GM23338 (cell line): Measurements from ENCODE around the gene RAC3. TPM values are rescaled to one million over a fixed set of nuclear protein-coding genes. Genes with fewer than 3 reads are reported as not detected.

Experiments
- ATAC-seq: fragments of 200-7000 bp; cut with Tn5 transposase; 3 replicates; pipeline ENCODE4 v1.9.1; 2020
- DNase-seq: peaks from one replicate; pipeline ENCODE4 v3.0.0-alpha.2; 2015; ENCODE audit warnings: low spot score
- H2AFZ ChIP-seq: fragments of 200-600 bp; sonication (generic); 2 replicates; pipeline ENCODE4 v1.8.0; 2016; ENCODE audit warnings: antibody characterized with exemption, mild to moderate bottlenecking, moderate library complexity
- H3F3A ChIP-seq: fragments of 200-600 bp; sonication (generic); replicated peaks from 2 replicates; pipeline ENCODE4 v1.8.0; 2017; ENCODE audit warnings: antibody characterized with exemption, mixed run types, low read depth
- H3K27ac ChIP-seq: fragments of 200-600 bp; sonication (generic); 2 replicates; pipeline ENCODE4 v1.6.1; 2016; ENCODE audit warnings: low read depth
- H3K27me3 ChIP-seq: fragments of 200-600 bp; sonication (generic); 2 replicates; pipeline ENCODE4 v1.8.0; 2016; ENCODE audit warnings: mild to moderate bottlenecking, mixed run types, moderate library complexity; ENCODE audit not compliant: insufficient read depth
- H3K36me3 ChIP-seq: fragments of 200-600 bp; sonication (generic); 2 replicates; pipeline ENCODE4 v1.8.0; 2016; ENCODE audit warnings: mild to moderate bottlenecking; ENCODE audit not compliant: insufficient read depth
- H3K4me1 ChIP-seq: fragments of 200-600 bp; sonication (generic); 2 replicates; pipeline ENCODE4 v1.8.0; 2016; ENCODE audit warnings: mild to moderate bottlenecking, moderate library complexity; ENCODE audit not compliant: insufficient read depth
- H3K4me2 ChIP-seq: fragments of 200-600 bp; sonication (generic); 2 replicates; pipeline ENCODE4 v1.7.1; 2017; ENCODE audit warnings: mixed run types
- H3K4me3 ChIP-seq: fragments of 200-600 bp; sonication (generic); 2 replicates; pipeline ENCODE4 v1.6.1; 2016; ENCODE audit warnings: mixed run types
- H3K79me2 ChIP-seq: fragments of 200-600 bp; sonication (generic); replicated peaks from 2 replicates; pipeline ENCODE4 v1.8.0; 2017; ENCODE audit warnings: mild to moderate bottlenecking; ENCODE audit not compliant: insufficient read depth
- H3K9me2 ChIP-seq: fragments of 200-600 bp; sonication (generic); 2 replicates; pipeline ENCODE4 v1.8.0; 2017; ENCODE audit not compliant: insufficient read depth
- H4K20me1 ChIP-seq: fragments of 200-600 bp; sonication (generic); replicated peaks from 2 replicates; pipeline ENCODE4 v1.8.0; 2017; ENCODE audit warnings: mild to moderate bottlenecking; ENCODE audit not compliant: insufficient read depth
- H3K27ac Mint-ChIP-seq: 2 replicates; pipeline ENCODE4 v1.8.0; 2020; ENCODE audit warnings: inconsistent platforms, mild to moderate bottlenecking, moderate library complexity, mixed read lengths
- H3K27me3 Mint-ChIP-seq: 3 replicates; pipeline ENCODE4 v1.8.0; 2022; ENCODE audit warnings: low read depth, mild to moderate bottlenecking, moderate library complexity, mixed read lengths, inconsistent platforms; ENCODE audit not compliant: insufficient read depth, poor library complexity
- H3K36me3 Mint-ChIP-seq: 3 replicates; pipeline ENCODE4 v1.8.0; 2021; ENCODE audit warnings: low read depth, mild to moderate bottlenecking, inconsistent platforms, moderate library complexity, mixed read lengths
- H3K4me1 Mint-ChIP-seq: 3 replicates; pipeline ENCODE4 v1.8.0; 2020; ENCODE audit warnings: mild to moderate bottlenecking, inconsistent platforms, mixed read lengths
- H3K4me3 Mint-ChIP-seq: 3 replicates; pipeline ENCODE4 v1.8.0; 2021; ENCODE audit warnings: moderate library complexity, mild to moderate bottlenecking, inconsistent platforms, mixed read lengths
- H3K9me3 Mint-ChIP-seq: 3 replicates; pipeline ENCODE4 v1.8.0; 2020; ENCODE audit warnings: moderate library complexity, mild to moderate bottlenecking, inconsistent platforms, mixed read lengths
- CREB1 ChIP-seq: fragments of 250-450 bp; sonication (Bioruptor Pico); IDR thresholded peaks from 2 replicates; pipeline ENCODE4 v1.5.0; 2020; ENCODE audit warnings: low read depth, mild to moderate bottlenecking, moderate library complexity
- CTCF ChIP-seq, 2 experiments: fragments of 200-600 bp in 1 of 2; sonication (generic) in 1 of 2; conservative IDR thresholded peaks; 2 replicates each; pipeline versions ENCODE4 v1.5.1 to v1.6.1; 2016 to 2017; ENCODE audit warnings: antibody characterized with exemption in 2 of 2, low read depth in 2 of 2, mild to moderate bottlenecking in 2 of 2, moderate library complexity in 1 of 2
- ETS1 ChIP-seq: IDR thresholded peaks from 2 replicates; pipeline ENCODE4 v1.6.1; 2016; ENCODE audit warnings: antibody characterized with exemption
- EZH2 ChIP-seq: fragments of 200-600 bp; sonication (generic); IDR thresholded peaks from one replicate; pipeline ENCODE4 v1.8.0; 2017; ENCODE audit warnings: antibody characterized with exemption, mild to moderate bottlenecking, low read depth; ENCODE audit not compliant: unreplicated experiment
- EZH2phosphoT487 ChIP-seq: fragments of 200-600 bp; sonication (generic); IDR thresholded peaks from one replicate; pipeline ENCODE4 v1.8.1; 2018; ENCODE audit warnings: antibody characterized with exemption; ENCODE audit not compliant: unreplicated experiment
- JUNB ChIP-seq: IDR thresholded peaks from one replicate; pipeline ENCODE4 v1.6.1; 2016; ENCODE audit warnings: antibody characterized with exemption; ENCODE audit not compliant: unreplicated experiment
- NANOG ChIP-seq: IDR thresholded peaks from 2 replicates; pipeline ENCODE4 v1.6.1; 2016; ENCODE audit warnings: antibody characterized with exemption, borderline replicate concordance
- POLR2AphosphoS5 ChIP-seq: IDR thresholded peaks from 2 replicates; pipeline ENCODE4 v1.6.1; 2016; ENCODE audit warnings: antibody characterized with exemption, low read depth
- STAT1 ChIP-seq: IDR thresholded peaks from one replicate; pipeline ENCODE4 v1.6.1; 2016; ENCODE audit warnings: antibody characterized with exemption; ENCODE audit not compliant: unreplicated experiment
- ZNF114 ChIP-seq: fragments of 250-450 bp; sonication (Bioruptor Pico); IDR thresholded peaks from 2 replicates; pipeline ENCODE4 v1.5.0; 2020; ENCODE audit warnings: mild to moderate bottlenecking, moderate library complexity
- ZNF331 ChIP-seq: fragments of 250-450 bp; sonication (Bioruptor Pico); IDR thresholded peaks from 2 replicates; pipeline ENCODE4 v1.5.0; 2020; ENCODE audit warnings: low read depth, mild to moderate bottlenecking, moderate library complexity
- ZNF462 ChIP-seq: fragments of 250-450 bp; sonication (Bioruptor Pico); IDR thresholded peaks from 2 replicates; pipeline ENCODE4 v1.5.0; 2020; ENCODE audit warnings: mild to moderate bottlenecking, moderate library complexity
- polyA plus RNA-seq: library from polyadenylated mRNA; unstranded; fragments of >200 nt; fragmentation: Nextera tagmentation; extraction: Ambion mirVana; gene quantifications from 2 replicates; pipeline ENCODE4 v1.2.1, GENCODE V29; 2016
- total RNA-seq: library from RNA; depleted of rRNA; stranded (reverse); fragments of >200 nt; shearing (Covaris generic); gene quantifications from 2 replicates; pipeline ENCODE4 v1.2.3, GENCODE V29; 2014
- TF ChIP-seq, protein P1 (sequence below): IDR thresholded peaks from one replicate; pipeline ENCODE4 v1.6.1; 2018; ENCODE audit warnings: antibody characterized with exemption; ENCODE audit not compliant: unreplicated experiment

Gene RAC3
- total and polyA plus RNA-seq, 2 experiments from 2014 or later: 31.5 to 293 TPM

GRCh38 chr17:82012640-82013295 lies 18.7 kb upstream of the RAC3 start:
- Histone ChIP-seq H3K27me3 (no peaks in the 10 kb centered on the region), H3K4me1 (no peaks in the 10 kb centered on the region; the same call in 1 of the 2 replicates), H4K20me1 (no peaks in the 10 kb centered on the region), H3F3A (no peaks in the 10 kb centered on the region), H3K9me2 (no peaks in the 10 kb centered on the region), H2AFZ (no peak overlapping the region), H3K4me2 (no peak overlapping the region), H3K4me3 (no peak overlapping the region), H3K27ac (no peak overlapping the region), H3K36me3 (no peaks in the 10 kb centered on the region), H3K79me2 (no peaks in the 10 kb centered on the region)
- Mint-ChIP-seq H3K27me3 (peaks cover 6% of the 10 kb centered on the region), H3K36me3 (no peaks in the 10 kb centered on the region), H3K4me3 (no peak overlapping the region), H3K4me1 (no peaks in the 10 kb centered on the region), H3K9me3 (no peaks in the 10 kb centered on the region), H3K27ac (no peak overlapping the region)
- no peak for TF ChIP-seq ZNF114 (CRISPR knock-in tag)
- TF ChIP-seq, protein P1, sequence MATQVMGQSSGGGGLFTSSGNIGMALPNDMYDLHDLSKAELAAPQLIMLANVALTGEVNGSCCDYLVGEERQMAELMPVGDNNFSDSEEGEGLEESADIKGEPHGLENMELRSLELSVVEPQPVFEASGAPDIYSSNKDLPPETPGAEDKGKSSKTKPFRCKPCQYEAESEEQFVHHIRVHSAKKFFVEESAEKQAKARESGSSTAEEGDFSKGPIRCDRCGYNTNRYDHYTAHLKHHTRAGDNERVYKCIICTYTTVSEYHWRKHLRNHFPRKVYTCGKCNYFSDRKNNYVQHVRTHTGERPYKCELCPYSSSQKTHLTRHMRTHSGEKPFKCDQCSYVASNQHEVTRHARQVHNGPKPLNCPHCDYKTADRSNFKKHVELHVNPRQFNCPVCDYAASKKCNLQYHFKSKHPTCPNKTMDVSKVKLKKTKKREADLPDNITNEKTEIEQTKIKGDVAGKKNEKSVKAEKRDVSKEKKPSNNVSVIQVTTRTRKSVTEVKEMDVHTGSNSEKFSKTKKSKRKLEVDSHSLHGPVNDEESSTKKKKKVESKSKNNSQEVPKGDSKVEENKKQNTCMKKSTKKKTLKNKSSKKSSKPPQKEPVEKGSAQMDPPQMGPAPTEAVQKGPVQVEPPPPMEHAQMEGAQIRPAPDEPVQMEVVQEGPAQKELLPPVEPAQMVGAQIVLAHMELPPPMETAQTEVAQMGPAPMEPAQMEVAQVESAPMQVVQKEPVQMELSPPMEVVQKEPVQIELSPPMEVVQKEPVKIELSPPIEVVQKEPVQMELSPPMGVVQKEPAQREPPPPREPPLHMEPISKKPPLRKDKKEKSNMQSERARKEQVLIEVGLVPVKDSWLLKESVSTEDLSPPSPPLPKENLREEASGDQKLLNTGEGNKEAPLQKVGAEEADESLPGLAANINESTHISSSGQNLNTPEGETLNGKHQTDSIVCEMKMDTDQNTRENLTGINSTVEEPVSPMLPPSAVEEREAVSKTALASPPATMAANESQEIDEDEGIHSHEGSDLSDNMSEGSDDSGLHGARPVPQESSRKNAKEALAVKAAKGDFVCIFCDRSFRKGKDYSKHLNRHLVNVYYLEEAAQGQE: no peak
- no peak for TF ChIP-seq NANOG
- TF ChIP-seq EZH2: no peak
- TF ChIP-seq JUNB: no peak
- TF ChIP-seq POLR2AphosphoS5: no peak
- no peak for TF ChIP-seq ZNF331
- no peak for TF ChIP-seq CTCF (conservative IDR thresholded peaks at IDR 0.05; ENCODE audit: low read depth in 2 of 2)
- TF ChIP-seq EZH2phosphoT487: no peak
- TF ChIP-seq ZNF462 (CRISPR knock-in tag): no peak
- TF ChIP-seq STAT1: no peak
- no peak for TF ChIP-seq ETS1
- no peak for TF ChIP-seq CREB1 (CRISPR knock-in tag)
- no peak for ATAC-seq
- DNase-seq: no peak
